Psoas muscle (tissue), 8 donors: ENCODE measurements around the gene MYADM. TPM values are rescaled to one million over a fixed set of nuclear protein-coding genes. Genes with fewer than 3 reads are reported as not detected.
"Not testable (repeated sequence)": the region's sequence is repeated elsewhere in the genome, so short reads cannot be mapped to it uniquely, and the experiment has no call there.

Experiments
- ATAC-seq, 4 donors: fragments of 200-7000 bp; cut with Tn5 transposase; one replicate each; pipeline ENCODE4 v1.9.1; 2020; ENCODE audit warnings: moderate library complexity in 3 of 4, mild to moderate bottlenecking in 2 of 4
- DNase-seq, 2 donors: peaks; one replicate each; pipeline ENCODE4 v3.0.0-alpha.2; 2020
- H3K27ac ChIP-seq: fragments of 200-600 bp; one replicate; pipeline ENCODE4 v1.8.0; 2022
- H3K27me3 ChIP-seq, 3 donors: fragments of 200-600 bp in 1 of 3; one replicate each; pipeline versions ENCODE4 v1.6.1 to v1.8.0; 2013 to 2022; ENCODE audit warnings: low read length in 2 of 3, mild to moderate bottlenecking in 2 of 3, moderate library complexity in 1 of 3; ENCODE audit not compliant: insufficient read depth in 3 of 3
- H3K36me3 ChIP-seq, 2 donors: fragments of 200-600 bp in 1 of 2; one replicate each; pipeline versions ENCODE4 v1.6.1 to v1.8.0; 2013 to 2022; ENCODE audit warnings: low read depth in 1 of 2, mild to moderate bottlenecking in 1 of 2, moderate library complexity in 1 of 2; ENCODE audit not compliant: insufficient read depth in 1 of 2
- H3K4me1 ChIP-seq: fragments of 200-600 bp; one replicate; pipeline ENCODE4 v1.8.0; 2022
- H3K4me3 ChIP-seq: fragments of 200-600 bp; one replicate; pipeline ENCODE4 v1.8.0; 2022; ENCODE audit warnings: mild to moderate bottlenecking
- H3K9me3 ChIP-seq: fragments of 200-600 bp; one replicate; pipeline ENCODE4 v1.8.0; 2022
- WGBS, 3 donors: extraction: QIAGEN DNeasy Blood & Tissue Kit; methylation state at CpG; one replicate each; pipeline versions ENCODE4 v1.1.6 to v1.1.7; 2013; 5-methylcytosine and 5-hydroxymethylcytosine counted together
- intact Hi-C, 2 donors: fragments of 100-400 bp; cut with DNase I; formaldehyde crosslinking; loops; one replicate each; pipeline versions ENCODE4 v1.11.0 to v1.14.2; 2022
- polyA plus RNA-seq, 3 donors: library from polyadenylated mRNA; stranded (reverse); fragments of 200-250 nt; gene quantifications; one replicate each; pipeline ENCODE4 v1.2.3, GENCODE V29; 2013
- total RNA-seq, 4 donors: library from RNA; stranded (reverse); fragmentation: NEBNext Ultra II Directional in 2 of 4; extraction: Animal tissue kit (Norgen Biotek cat#: 25700) in 2 of 4; gene quantifications; one replicate each; pipeline versions ENCODE4 v1.2.1 to v1.2.4, GENCODE V29; 2021 to 2023
- TF ChIP-seq, protein P1 (sequence below): fragments of 200-600 bp; IDR thresholded peaks from one replicate; pipeline ENCODE4 v1.8.0; 2022; ENCODE audit warnings: antibody characterized with exemption
- donor health status: healthy with polysubstance abuse.
- donor health status: DM: no; HTN: no; CAD: no; lungs with moderate emphysema.
- donor health status: Bipolar disorder and iron deficiency.
- donor health status: healthy.
- donor health status: DM: yes; HTN: yes; CAD: no.
- donor health status: DM: no; HTN: no; CAD: no.
- donor health status: DM: no; HTN: no; CAD: no.
- donor health status: DM: yes; HTN: yes; CAD: no.

Gene MYADM
- total and polyA plus RNA-seq, 7 donors: 5.5 to 23.3 (median 17.2) TPM

GRCh38 chr19:53824134-53824611 lies 43.5 kb upstream of the MYADM start, which contains the start of gene NLRP12:
TSS of gene NLRP12 (minus strand) at chr19:53824314. CDS start at chr19:53824174, 140 bp downstream.
- Histone ChIP-seq H3K9me3 (no peaks in the 10 kb centered on the region), H3K27ac (no peak within 1 kb of the TSS), H3K27me3 (peaks cover 0 to 2% (median 0%) of the 10 kb centered on the region in 3 donors), H3K4me1 (no peaks in the 10 kb centered on the region), H3K4me3 (peak within 1 kb of the TSS; percentile 24), H3K36me3 (no peaks in the 10 kb centered on the region)
- WGBS, 3 donors: 65 to 71% (median 69%) methylated on average over 14 of the region's 14 CpGs
- peak in 1 of 2 donors; percentile 49 for DNase-seq
- ATAC-seq: no peak
- TF ChIP-seq, protein P1, sequence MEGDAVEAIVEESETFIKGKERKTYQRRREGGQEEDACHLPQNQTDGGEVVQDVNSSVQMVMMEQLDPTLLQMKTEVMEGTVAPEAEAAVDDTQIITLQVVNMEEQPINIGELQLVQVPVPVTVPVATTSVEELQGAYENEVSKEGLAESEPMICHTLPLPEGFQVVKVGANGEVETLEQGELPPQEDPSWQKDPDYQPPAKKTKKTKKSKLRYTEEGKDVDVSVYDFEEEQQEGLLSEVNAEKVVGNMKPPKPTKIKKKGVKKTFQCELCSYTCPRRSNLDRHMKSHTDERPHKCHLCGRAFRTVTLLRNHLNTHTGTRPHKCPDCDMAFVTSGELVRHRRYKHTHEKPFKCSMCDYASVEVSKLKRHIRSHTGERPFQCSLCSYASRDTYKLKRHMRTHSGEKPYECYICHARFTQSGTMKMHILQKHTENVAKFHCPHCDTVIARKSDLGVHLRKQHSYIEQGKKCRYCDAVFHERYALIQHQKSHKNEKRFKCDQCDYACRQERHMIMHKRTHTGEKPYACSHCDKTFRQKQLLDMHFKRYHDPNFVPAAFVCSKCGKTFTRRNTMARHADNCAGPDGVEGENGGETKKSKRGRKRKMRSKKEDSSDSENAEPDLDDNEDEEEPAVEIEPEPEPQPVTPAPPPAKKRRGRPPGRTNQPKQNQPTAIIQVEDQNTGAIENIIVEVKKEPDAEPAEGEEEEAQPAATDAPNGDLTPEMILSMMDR: no peak
- intact Hi-C loops: no loop called here

DNA sequence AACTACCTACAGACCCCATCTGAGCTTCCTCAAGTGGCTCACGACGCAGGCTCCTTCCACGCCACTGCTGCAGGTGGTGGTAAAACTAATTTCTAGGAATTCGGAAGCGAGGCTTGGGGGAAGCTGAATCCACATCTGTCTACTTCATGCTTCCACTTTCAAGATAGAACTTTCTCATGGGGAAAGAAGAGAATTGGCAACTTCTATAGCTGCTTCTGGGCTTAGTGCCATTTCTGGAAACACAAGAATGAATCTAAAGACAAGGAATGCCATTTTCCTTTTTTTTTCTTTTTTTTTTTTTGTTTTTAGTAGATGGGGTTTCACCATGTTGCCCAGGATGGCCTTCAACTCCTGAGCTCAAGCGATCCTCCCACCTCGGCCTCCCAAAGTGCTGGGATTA lies 40.8 kb upstream of the MYADM start:
- intact Hi-C loops: no loop called here
- peaks cover 0 to 4% (median 2%) of the 10 kb centered on the region in 3 donors for H3K27me3 ChIP-seq
- H3K9me3 ChIP-seq: no peaks in the 10 kb centered on the region
- WGBS, 3 donors: 21 to 25% (median 23%) methylated on average over 7 of the region's 7 CpGs
- no peak overlapping the region for H3K4me3 ChIP-seq
- no peak overlapping the region for H3K27ac ChIP-seq
- ATAC-seq: no peak
- no peak for DNase-seq
- no peaks in the 10 kb centered on the region for H3K36me3 ChIP-seq
- TF ChIP-seq, protein P1: no peak
- no peaks in the 10 kb centered on the region for H3K4me1 ChIP-seq

GRCh38 chr19:53828531-53828930 lies 39.2 kb upstream of the MYADM start:
- Histone ChIP-seq H3K27me3 (peaks cover 0 to 4% (median 2%) of the 10 kb centered on the region in 3 donors), H3K36me3 (no peaks in the 10 kb centered on the region), H3K9me3 (no peaks in the 10 kb centered on the region), H3K4me1 (no peaks in the 10 kb centered on the region), H3K27ac (no peak overlapping the region), H3K4me3 (no peak overlapping the region)
- DNase-seq: no peak
- TF ChIP-seq, protein P1: no peak
- 56 to 60% (median 59%) methylated on average over 3 of the region's 3 CpGs for WGBS, 3 donors
- intact Hi-C loops: no loop called here
- no peak for ATAC-seq

DNA sequence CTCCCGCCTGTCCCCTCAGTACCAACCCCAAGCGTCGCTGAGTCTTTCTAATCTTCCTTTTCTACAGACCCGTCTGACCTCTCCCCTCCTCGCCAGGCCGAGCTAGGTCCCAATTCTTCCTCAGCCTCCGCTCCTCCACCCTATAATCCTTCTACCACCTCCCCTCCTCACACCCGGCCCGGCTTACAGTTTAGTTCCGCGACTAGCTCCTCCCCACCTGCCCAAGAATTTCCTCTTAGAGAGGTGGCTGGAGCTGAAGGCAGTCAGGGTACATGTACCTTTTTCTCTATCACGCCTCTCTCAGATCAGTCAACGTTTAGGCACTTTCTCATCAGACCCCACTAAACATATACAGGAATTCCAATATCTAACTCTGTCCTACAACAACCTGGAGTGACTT lies 34.8 kb upstream of the MYADM start:
- H3K27ac ChIP-seq, H3K27me3 ChIP-seq, H3K9me3 ChIP-seq, H3K4me3 ChIP-seq, H3K36me3 ChIP-seq, H3K4me1 ChIP-seq, ATAC-seq, intact Hi-C loops, DNase-seq: not testable (repeated sequence)
- 19 to 26% (median 23%) methylated on average over 9 to 10 of the region's 13 CpGs for WGBS, 3 donors

- H3K4me3 ChIP-seq, intact Hi-C loops, DNase-seq, H3K27ac ChIP-seq, H3K27me3 ChIP-seq, ATAC-seq, H3K36me3 ChIP-seq, H3K9me3 ChIP-seq, H3K4me1 ChIP-seq: not testable (repeated sequence)
- WGBS, 3 donors: 69 to 78% (median 72%) methylated on average over 4 to 5 of the region's 5 CpGs
These were observed 29.2 kb upstream of the MYADM start for GRCh38 chr19:53838446-53838845.

- intact Hi-C loops, DNase-seq, H3K4me3 ChIP-seq, H3K4me1 ChIP-seq, H3K9me3 ChIP-seq, H3K36me3 ChIP-seq, ATAC-seq, H3K27me3 ChIP-seq, H3K27ac ChIP-seq: not testable (repeated sequence)
- 93 to 94% (median 94%) methylated on average over 12 of the region's 12 CpGs for WGBS, 3 donors
These were observed 27.4 kb upstream of the MYADM start for GRCh38 chr19:53840241-53840640.

DNA sequence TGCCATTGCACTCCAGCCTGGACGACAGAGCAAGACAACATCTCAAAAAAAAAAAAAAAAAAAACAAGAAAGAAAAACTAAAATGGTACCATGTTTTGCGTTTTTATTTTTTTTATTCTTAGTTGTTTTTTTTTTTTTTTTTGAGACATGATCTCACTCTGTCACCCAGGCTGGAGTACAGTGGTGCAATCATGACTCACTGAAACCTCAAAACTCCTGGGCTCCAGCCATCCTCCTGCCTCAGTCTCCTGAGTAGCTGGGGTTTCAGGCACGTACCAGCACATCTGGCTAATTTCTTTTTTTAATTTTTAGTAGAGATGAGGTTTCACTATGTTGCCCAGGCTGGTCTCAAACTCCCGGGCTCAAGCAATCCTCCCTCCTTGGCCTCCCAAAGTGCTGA lies 26.8 kb upstream of the MYADM start:
- H3K4me1 ChIP-seq, H3K27me3 ChIP-seq, H3K27ac ChIP-seq, DNase-seq, ATAC-seq, H3K4me3 ChIP-seq, H3K36me3 ChIP-seq, intact Hi-C loops, H3K9me3 ChIP-seq: not testable (repeated sequence)
- WGBS, 3 donors: 76 to 81% (median 76%) methylated on average over 4 of the region's 4 CpGs
